Endodermal cell (in vitro differentiated cells): ENCODE measurements around the gene ROR1. TPM values are rescaled to one million over a fixed set of nuclear protein-coding genes. Genes with fewer than 3 reads are reported as not detected.

Source experiments
- DNase-seq: peaks from one replicate; pipeline ENCODE4 v3.0.0-alpha.2; 2017
- H3K27ac ChIP-seq: 2 replicates; pipeline ENCODE4 v1.5.1; 2013; ENCODE audit warnings: mild to moderate bottlenecking, low read depth, low read length, moderate library complexity
- H3K27me3 ChIP-seq: 2 replicates; pipeline ENCODE4 v1.6.1; 2013; ENCODE audit warnings: mild to moderate bottlenecking, low read length, moderate library complexity; ENCODE audit not compliant: insufficient read depth, control insufficient read depth, poor library complexity, severe bottlenecking
- H3K36me3 ChIP-seq: 2 replicates; pipeline ENCODE4 v1.7.0; 2013; ENCODE audit warnings: mild to moderate bottlenecking, low read length, moderate library complexity; ENCODE audit not compliant: control insufficient read depth, insufficient read depth
- H3K4me1 ChIP-seq: one replicate; pipeline ENCODE4 v1.7.0; 2013; ENCODE audit warnings: low read length; ENCODE audit not compliant: control insufficient read depth, insufficient read depth
- H3K4me3 ChIP-seq: 2 replicates; pipeline ENCODE4 v1.5.1; 2013; ENCODE audit warnings: mild to moderate bottlenecking, low read length, moderate library complexity
- H3K9ac ChIP-seq: 2 replicates; pipeline ENCODE4 v1.6.1; 2013; ENCODE audit warnings: mild to moderate bottlenecking, low read length, moderate library complexity; ENCODE audit not compliant: poor library complexity, severe bottlenecking; ENCODE audit errors: extremely low read depth
- H3K9me3 ChIP-seq: 2 replicates; pipeline ENCODE4 v1.6.1; 2013; ENCODE audit warnings: mild to moderate bottlenecking, low read length, moderate library complexity; ENCODE audit not compliant: control insufficient read depth
- H3K27ac Mint-ChIP-seq: 2 replicates; pipeline ENCODE4 v1.8.0; 2020; ENCODE audit warnings: mixed read lengths
- H3K27me3 Mint-ChIP-seq: 2 replicates; pipeline ENCODE4 v1.8.0; 2021; ENCODE audit warnings: mild to moderate bottlenecking, mixed read lengths; ENCODE audit not compliant: insufficient read depth
- H3K36me3 Mint-ChIP-seq: 2 replicates; pipeline ENCODE4 v1.8.0; 2020; ENCODE audit warnings: low read depth, mixed read lengths
- H3K4me1 Mint-ChIP-seq: 2 replicates; pipeline ENCODE4 v1.8.0; 2020; ENCODE audit warnings: mixed read lengths
- H3K4me3 Mint-ChIP-seq: 2 replicates; pipeline ENCODE4 v1.8.0; 2020; ENCODE audit warnings: mild to moderate bottlenecking, moderate library complexity, mixed read lengths
- H3K9me3 Mint-ChIP-seq: 2 replicates; pipeline ENCODE4 v1.8.0; 2020; ENCODE audit warnings: mild to moderate bottlenecking, mixed read lengths
- WGBS, 2 experiments: methylation state at CpG; one replicate each; pipeline versions ENCODE4 v1.1.5 to v1.1.7; 2013; ENCODE audit warnings: missing lambda C conversion rate in 2 of 2, mixed read lengths in 1 of 2; ENCODE audit not compliant: insufficient coverage in 1 of 2, insufficient read length in 1 of 2; 5-methylcytosine and 5-hydroxymethylcytosine counted together
- total RNA-seq, 2 donors: library from RNA; stranded (reverse); fragmentation: NEBNext Ultra II Directional in 1 of 2; extraction: Animal tissue kit (Norgen Biotek cat#: 25700) in 1 of 2; gene quantifications; 2 replicates in 1 of 2; 3 replicates in 1 of 2; pipeline ENCODE4 v1.2.1, GENCODE V29; 2021
- TF ChIP-seq, protein P1 (sequence below): fragments of 200-600 bp; sonication (generic); conservative IDR thresholded peaks from 2 replicates; pipeline ENCODE4 v1.5.0; 2021; ENCODE audit warnings: antibody characterized with exemption, mild to moderate bottlenecking

Gene ROR1
- total RNA-seq, 2 donors from 2014 or later = 77.4 to 77.9 TPM

DNA sequence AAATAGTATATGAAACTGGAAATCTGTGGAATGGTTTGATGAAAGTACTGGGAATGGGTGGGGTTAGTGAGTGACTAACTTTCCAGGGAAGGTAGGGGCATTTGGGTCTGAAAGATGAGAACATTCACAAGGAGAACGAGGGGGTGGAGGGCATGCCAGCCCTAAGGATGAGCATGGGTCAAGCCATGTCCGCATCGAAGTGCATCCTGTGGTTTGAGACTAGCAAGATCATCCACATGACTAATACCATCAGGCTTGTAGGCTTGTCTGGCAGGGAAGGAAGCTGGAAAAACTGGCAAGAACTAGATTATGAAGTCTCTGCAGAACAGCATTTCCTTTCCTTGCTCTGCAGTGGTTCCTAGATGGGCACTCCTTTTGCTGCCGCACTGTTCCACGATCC is 359.2 kb downstream of the ROR1 start:
- Mint-ChIP-seq H3K27me3 (no peaks in the 10 kb centered on the region), H3K27ac (no peak overlapping the region), H3K9me3 (no peaks in the 10 kb centered on the region), H3K36me3 (peaks cover 9% of the 10 kb centered on the region), H3K4me1 (peaks cover 11% of the 10 kb centered on the region), H3K4me3 (no peak overlapping the region)
- Histone ChIP-seq H3K4me3 (no peak overlapping the region), H3K4me1 (peaks cover 7% of the 10 kb centered on the region), H3K27me3 (no peaks in the 10 kb centered on the region), H3K9me3 (no peaks in the 10 kb centered on the region), H3K27ac (no peak overlapping the region), H3K9ac (no peak overlapping the region), H3K36me3 (peaks cover 9% of the 10 kb centered on the region)
- TF ChIP-seq, protein P1, sequence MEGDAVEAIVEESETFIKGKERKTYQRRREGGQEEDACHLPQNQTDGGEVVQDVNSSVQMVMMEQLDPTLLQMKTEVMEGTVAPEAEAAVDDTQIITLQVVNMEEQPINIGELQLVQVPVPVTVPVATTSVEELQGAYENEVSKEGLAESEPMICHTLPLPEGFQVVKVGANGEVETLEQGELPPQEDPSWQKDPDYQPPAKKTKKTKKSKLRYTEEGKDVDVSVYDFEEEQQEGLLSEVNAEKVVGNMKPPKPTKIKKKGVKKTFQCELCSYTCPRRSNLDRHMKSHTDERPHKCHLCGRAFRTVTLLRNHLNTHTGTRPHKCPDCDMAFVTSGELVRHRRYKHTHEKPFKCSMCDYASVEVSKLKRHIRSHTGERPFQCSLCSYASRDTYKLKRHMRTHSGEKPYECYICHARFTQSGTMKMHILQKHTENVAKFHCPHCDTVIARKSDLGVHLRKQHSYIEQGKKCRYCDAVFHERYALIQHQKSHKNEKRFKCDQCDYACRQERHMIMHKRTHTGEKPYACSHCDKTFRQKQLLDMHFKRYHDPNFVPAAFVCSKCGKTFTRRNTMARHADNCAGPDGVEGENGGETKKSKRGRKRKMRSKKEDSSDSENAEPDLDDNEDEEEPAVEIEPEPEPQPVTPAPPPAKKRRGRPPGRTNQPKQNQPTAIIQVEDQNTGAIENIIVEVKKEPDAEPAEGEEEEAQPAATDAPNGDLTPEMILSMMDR = no peak
- WGBS, 2 experiments = 80 to 93% methylated on average over 1 to 5 of the region's 5 CpGs
- no peak for DNase-seq

DNA sequence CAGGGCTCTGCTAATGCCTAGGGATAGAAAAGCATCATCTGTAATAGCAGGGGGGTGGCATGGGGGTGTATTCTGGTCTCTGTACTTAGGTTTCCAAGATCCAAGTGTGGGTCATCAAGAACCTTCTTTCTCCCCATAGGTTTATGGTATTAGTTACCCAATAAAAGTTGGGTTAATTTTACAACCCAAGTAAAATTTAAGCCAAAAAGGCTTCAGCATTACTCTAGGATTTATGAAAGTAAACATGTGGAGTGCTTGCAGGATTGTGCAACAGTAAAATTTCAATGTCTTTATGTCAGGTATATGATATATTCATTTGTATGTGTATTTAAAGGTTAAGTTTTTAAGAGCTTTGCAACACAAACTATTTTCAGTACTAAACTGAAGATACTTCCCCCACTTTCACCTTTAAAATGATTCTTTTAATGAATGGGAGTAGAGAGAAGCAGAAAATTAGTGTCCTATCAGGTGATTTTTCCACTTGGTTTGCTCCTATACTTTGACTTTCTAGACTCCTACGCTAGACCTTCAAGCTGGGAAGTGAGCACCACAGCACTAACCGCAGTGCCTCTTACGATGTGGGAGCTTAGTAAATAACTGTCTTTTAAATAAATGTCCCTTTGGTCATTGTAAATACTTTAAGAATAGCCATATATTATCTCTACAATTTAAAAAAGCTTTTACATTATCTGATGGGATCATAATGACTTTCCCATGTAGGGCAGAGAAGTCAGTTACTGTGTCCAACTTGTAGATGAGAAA is 361.8 kb downstream of the ROR1 start:
- no peaks in the 10 kb centered on the region for H3K9me3 Mint-ChIP-seq
- H3K4me1 Mint-ChIP-seq = peaks cover 9% of the 10 kb centered on the region
- Histone ChIP-seq H3K9ac (no peak overlapping the region), H3K4me3 (no peak overlapping the region), H3K36me3 (peaks cover 28% of the 10 kb centered on the region), H3K27me3 (no peaks in the 10 kb centered on the region), H3K9me3 (peaks cover 4% of the 10 kb centered on the region), H3K4me1 (peaks cover 6% of the 10 kb centered on the region), H3K27ac (no peak overlapping the region)
- TF ChIP-seq, protein P1 = no peak
- no peak overlapping the region for H3K4me3 Mint-ChIP-seq
- peaks cover 31% of the 10 kb centered on the region for H3K36me3 Mint-ChIP-seq
- H3K27me3 Mint-ChIP-seq = no peaks in the 10 kb centered on the region
- no peak for DNase-seq
- no peak overlapping the region for H3K27ac Mint-ChIP-seq
- WGBS, 2 experiments = 94 to 100% methylated on average over 1 to 3 of the region's 3 CpGs

DNA sequence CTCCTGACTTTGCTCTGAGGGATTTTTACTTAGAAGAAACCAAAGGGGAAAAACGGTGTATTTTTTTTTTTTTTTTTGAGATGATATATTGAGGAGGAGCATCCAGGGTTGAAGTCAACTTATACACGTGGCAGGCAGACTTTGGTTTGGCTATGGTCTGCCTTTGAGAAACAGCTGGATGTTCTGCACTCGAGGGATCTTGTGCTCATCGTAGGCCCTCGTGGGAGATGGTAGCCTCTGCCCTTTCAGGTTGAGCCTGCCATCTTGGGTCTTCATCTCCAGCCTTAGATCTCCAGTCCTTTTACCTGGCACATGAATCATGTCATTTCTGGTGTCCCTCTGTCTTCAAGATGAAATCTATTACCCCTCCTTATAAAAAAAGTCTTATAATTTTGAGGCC is 362.5 kb downstream of the ROR1 start:
- Mint-ChIP-seq H3K4me1 (peaks cover 3% of the 10 kb centered on the region), H3K27me3 (no peaks in the 10 kb centered on the region), H3K9me3 (no peaks in the 10 kb centered on the region), H3K36me3 (peaks cover 38% of the 10 kb centered on the region), H3K27ac (no peak overlapping the region), H3K4me3 (no peak overlapping the region)
- no peaks in the 10 kb centered on the region for H3K4me1 ChIP-seq
- no peak for DNase-seq
- H3K4me3 ChIP-seq = no peak overlapping the region
- 90 to 96% methylated on average over 4 to 5 of the region's 5 CpGs for WGBS, 2 experiments
- H3K9me3 ChIP-seq = peaks cover 4% of the 10 kb centered on the region
- H3K36me3 ChIP-seq = peaks cover 33% of the 10 kb centered on the region
- TF ChIP-seq, protein P1 = no peak
- H3K9ac ChIP-seq = no peak overlapping the region
- H3K27me3 ChIP-seq = no peaks in the 10 kb centered on the region
- no peak overlapping the region for H3K27ac ChIP-seq
